H1 (cell line): ENCODE measurements around the gene TRIM27. TPM values are rescaled to one million over a fixed set of nuclear protein-coding genes. Genes with fewer than 3 reads are reported as not detected.

Experiments
- E2F6 ChIP-seq: IDR thresholded peaks from 2 replicates; pipeline ENCODE4 v1.6.1; 2012; ENCODE audit warnings: inconsistent platforms
- SUZ12 ChIP-seq: fragments of 200-600 bp; sonication (generic); IDR thresholded peaks from 2 replicates; pipeline ENCODE4 v1.6.1; 2012; ENCODE audit warnings: mild to moderate bottlenecking, inconsistent platforms, low read length, moderate library complexity, mixed read lengths
- ZNF274 ChIP-seq: IDR thresholded peaks from 2 replicates; pipeline ENCODE4 v1.7.0; 2012; ENCODE audit warnings: low read length, borderline replicate concordance; ENCODE audit errors: extremely low read depth
- polyA plus RNA-seq, 7 experiments: library from polyadenylated mRNA; depleted of rRNA in 3 of 7; stranded (reverse) in 5 of 7; unstranded in 2 of 7; fragments of >200 nt in 5 of 7; fragments of 200-250 nt in 2 of 7; gene quantifications; 1 replicate in 5 of 7; 2 replicates in 1 of 7; 4 replicates in 1 of 7; pipeline versions ENCODE4 v1.2.1 to v1.2.3, GENCODE V29; 2011 to 2013; ENCODE audit warnings: missing spikeins in 2 of 7, mixed read lengths in 2 of 7
- total RNA-seq: library from RNA; stranded (reverse); fragmentation: NEBNext Ultra II Directional; extraction: Animal tissue kit (Norgen Biotek cat#: 25700); gene quantifications from 2 replicates; pipeline ENCODE4 v1.2.1, GENCODE V29; 2021

TRIM27 gene
- total and polyA plus RNA-seq, 2 of the 8 experiments (the other 6 are each of a cell fraction or from before 2014, with no cell fraction given): 76.4 to 85.9 TPM

- TF ChIP-seq E2F6 (no peak), SUZ12 (no peak), ZNF274 (no peak)
These were observed 41.9 kb upstream of the TRIM27 start (continued) for GRCh38 chr6:28965706-28966105.
